Measurements from ENCODE around the gene OR4N2.
"Not testable (repeated sequence)": the region's sequence is repeated elsewhere in the genome, so short reads cannot be mapped to it uniquely, and the experiment has no call there.

The OR4N2 gene

GRCh38 chr14:19834203-19834848, 30.8 kb downstream of the OR4N2 start:
- DNase-seq (ENCODE audit: low spot score): not testable (repeated sequence)

- DNase-seq (ENCODE audit: low spot score): no peak
Observed at GRCh38 chr14:19838433-19838832, 34.9 kb downstream of the OR4N2 start.

- no peak for DNase-seq (ENCODE audit: low spot score)
Observed at GRCh38 chr14:19851365-19851764, 47.8 kb downstream of the OR4N2 start.

GRCh38 chr14:19866061-19866669, 62.6 kb downstream of the OR4N2 start:
- DNase-seq (ENCODE audit: low spot score): not testable (repeated sequence)

GRCh38 chr14:19873178-19873577, 69.6 kb downstream of the OR4N2 start:
- no peak for DNase-seq (ENCODE audit: low spot score)

- no peak for DNase-seq (ENCODE audit: low spot score)
Observed at GRCh38 chr14:19874842-19875241, 71.3 kb downstream of the OR4N2 start, which contains the start of gene OR4K2. TSS of gene OR4K2 (plus strand) at chr14:19875142. CDS start at chr14:19876268, 1,126 bp downstream.

GRCh38 chr14:19878029-19878642, 74.6 kb downstream of the OR4N2 start:
- no peak for DNase-seq (ENCODE audit: low spot score)
